Activated T-cell treated with anti-CD3 and anti-CD28 coated beads, Interleukin-2, amount 50 U/mL, for 24 hours (primary cell): ENCODE data around the gene KLHDC8A.
"Not testable (repeated sequence)": the region's sequence is repeated elsewhere in the genome, so short reads cannot be mapped to it uniquely, and the experiment has no call there.

Experiments
- DNase-seq: peaks from one replicate; pipeline ENCODE4 v3.0.0-alpha.2; 2020
- H3K27ac Mint-ChIP-seq: 2 replicates; pipeline ENCODE4 v1.8.0; 2020; ENCODE audit warnings: mild to moderate bottlenecking, mixed read lengths
- H3K27me3 Mint-ChIP-seq: 2 replicates; pipeline ENCODE4 v1.8.0; 2020; ENCODE audit warnings: mixed read lengths
- H3K36me3 Mint-ChIP-seq: 2 replicates; pipeline ENCODE4 v1.8.0; 2020; ENCODE audit warnings: low read depth, mixed read lengths
- H3K4me1 Mint-ChIP-seq: 2 replicates; pipeline ENCODE4 v1.8.0; 2020; ENCODE audit warnings: low read depth, mixed read lengths
- H3K4me3 Mint-ChIP-seq: 2 replicates; pipeline ENCODE4 v1.8.0; 2020; ENCODE audit warnings: mild to moderate bottlenecking, moderate library complexity, mixed read lengths
- H3K9me3 Mint-ChIP-seq: 2 replicates; pipeline ENCODE4 v1.8.0; 2020; ENCODE audit warnings: mixed read lengths

Gene KLHDC8A

DNA sequence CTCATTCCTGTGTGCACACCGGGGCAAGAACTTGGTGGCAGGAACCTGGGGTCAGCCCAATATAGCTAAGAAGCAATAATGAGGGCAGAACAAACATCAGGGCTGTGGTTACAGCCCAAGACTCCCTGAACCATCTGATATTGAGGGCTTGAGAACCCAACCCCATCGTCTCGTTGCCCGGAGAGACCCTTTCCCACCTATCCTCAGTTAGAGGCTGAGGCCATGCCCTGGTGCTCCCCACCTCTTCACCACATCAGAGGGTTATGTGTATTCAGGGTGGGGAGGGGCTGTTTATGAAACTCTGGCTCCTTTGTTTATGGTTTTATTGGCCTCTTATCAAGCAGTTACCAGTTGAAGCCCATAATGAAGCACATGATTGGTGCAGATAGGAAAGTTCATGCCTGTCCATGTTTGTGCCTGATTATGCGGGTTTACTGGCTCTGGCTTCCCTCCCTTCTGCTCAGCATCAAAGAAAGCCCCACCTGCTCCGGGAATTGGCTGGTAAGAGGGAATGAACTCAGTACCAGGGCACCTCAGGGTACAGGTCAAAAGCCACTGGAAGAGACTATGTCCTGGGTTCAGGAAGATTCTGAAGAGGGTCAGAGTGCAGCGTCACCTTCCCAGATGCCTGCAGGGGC lies 49.7 kb downstream of the KLHDC8A start:
- Mint-ChIP-seq H3K4me1 (peaks cover 60% of the 10 kb centered on the region), H3K9me3 (no peaks in the 10 kb centered on the region), H3K36me3 (peaks cover 66% of the 10 kb centered on the region), H3K27ac (peak overlapping the region; percentile 15), H3K27me3 (no peaks in the 10 kb centered on the region), H3K4me3 (no peak overlapping the region)
- DNase-seq = no peak

DNA sequence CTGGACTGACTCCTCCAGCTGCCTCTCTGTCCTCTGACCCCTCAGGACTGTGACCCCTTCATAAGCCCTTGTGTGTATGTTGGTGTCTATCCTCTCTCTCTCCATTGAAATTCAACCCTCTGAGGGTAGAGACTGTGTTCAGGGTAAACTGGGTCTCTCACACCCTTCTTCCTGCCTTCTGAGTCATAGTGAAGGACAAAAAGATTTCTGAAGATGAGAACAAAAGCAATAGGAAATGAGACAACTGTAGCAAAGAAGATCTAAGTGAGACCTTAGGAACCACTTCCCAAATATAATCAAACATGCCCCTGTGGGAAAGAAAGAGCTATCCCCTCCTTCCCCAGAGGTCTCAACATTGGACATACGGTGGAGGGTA lies 52.0 kb downstream of the KLHDC8A start:
- no peaks in the 10 kb centered on the region for H3K27me3 Mint-ChIP-seq
- no peak for DNase-seq
- peaks cover 63% of the 10 kb centered on the region for H3K36me3 Mint-ChIP-seq
- no peak overlapping the region for H3K4me3 Mint-ChIP-seq
- H3K27ac Mint-ChIP-seq = peak overlapping the region; percentile 41
- H3K4me1 Mint-ChIP-seq = peaks cover 48% of the 10 kb centered on the region
- no peaks in the 10 kb centered on the region for H3K9me3 Mint-ChIP-seq

GRCh38 chr1:205304046-205304694 lies 52.6 kb downstream of the KLHDC8A start:
- Mint-ChIP-seq H3K27me3 (no peaks in the 10 kb centered on the region), H3K27ac (peak overlapping the region; percentile 41), H3K9me3 (no peaks in the 10 kb centered on the region), H3K4me3 (no peak overlapping the region), H3K4me1 (peaks cover 48% of the 10 kb centered on the region), H3K36me3 (peaks cover 60% of the 10 kb centered on the region)
- no peak for DNase-seq

DNA sequence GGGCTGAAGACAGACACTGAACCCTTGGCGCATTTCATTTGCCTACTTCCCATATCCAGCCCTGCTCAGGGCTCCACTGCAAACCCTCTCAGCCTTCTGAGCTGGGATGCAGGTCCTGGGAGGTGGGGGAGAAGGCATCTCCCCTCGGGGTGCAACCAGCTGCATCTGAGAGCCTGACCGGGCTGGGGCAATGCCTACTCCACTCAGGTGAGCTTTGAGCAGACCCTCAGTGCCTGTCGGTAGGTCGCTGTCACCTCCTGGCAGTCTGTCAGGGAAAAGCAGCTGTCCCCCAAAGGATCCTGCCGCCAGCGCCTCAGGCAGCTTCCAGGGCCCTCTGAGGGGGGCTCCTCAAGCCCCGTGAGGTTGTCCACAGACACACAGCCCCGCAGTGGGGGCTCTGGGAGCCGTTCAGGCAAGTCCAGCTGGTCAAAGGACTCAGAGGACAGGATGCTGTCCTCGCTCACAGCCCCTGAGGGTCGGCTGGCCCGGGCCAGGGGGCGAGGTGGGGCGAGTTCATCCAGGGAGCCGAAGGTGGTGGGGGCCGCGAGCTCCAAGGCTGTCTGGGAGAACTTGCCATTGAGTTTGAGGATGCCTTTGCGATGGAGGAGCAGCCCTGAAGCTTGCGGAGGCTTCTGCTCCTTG lies 53.4 kb downstream of the KLHDC8A start:
- Mint-ChIP-seq H3K4me1 (peaks cover 46% of the 10 kb centered on the region), H3K36me3 (peaks cover 52% of the 10 kb centered on the region), H3K9me3 (no peaks in the 10 kb centered on the region), H3K27ac (no peak overlapping the region), H3K27me3 (no peaks in the 10 kb centered on the region), H3K4me3 (no peak overlapping the region)
- DNase-seq = no peak

- H3K4me3 Mint-ChIP-seq = no peak overlapping the region
- no peak for DNase-seq
- no peaks in the 10 kb centered on the region for H3K9me3 Mint-ChIP-seq
- H3K36me3 Mint-ChIP-seq = peaks cover 40% of the 10 kb centered on the region
- peaks cover 45% of the 10 kb centered on the region for H3K4me1 Mint-ChIP-seq
- no peaks in the 10 kb centered on the region for H3K27me3 Mint-ChIP-seq
- H3K27ac Mint-ChIP-seq = peak overlapping the region; percentile 66
Measured at GRCh38 chr1:205301842-205302588, 54.7 kb downstream of the KLHDC8A start.

DNA sequence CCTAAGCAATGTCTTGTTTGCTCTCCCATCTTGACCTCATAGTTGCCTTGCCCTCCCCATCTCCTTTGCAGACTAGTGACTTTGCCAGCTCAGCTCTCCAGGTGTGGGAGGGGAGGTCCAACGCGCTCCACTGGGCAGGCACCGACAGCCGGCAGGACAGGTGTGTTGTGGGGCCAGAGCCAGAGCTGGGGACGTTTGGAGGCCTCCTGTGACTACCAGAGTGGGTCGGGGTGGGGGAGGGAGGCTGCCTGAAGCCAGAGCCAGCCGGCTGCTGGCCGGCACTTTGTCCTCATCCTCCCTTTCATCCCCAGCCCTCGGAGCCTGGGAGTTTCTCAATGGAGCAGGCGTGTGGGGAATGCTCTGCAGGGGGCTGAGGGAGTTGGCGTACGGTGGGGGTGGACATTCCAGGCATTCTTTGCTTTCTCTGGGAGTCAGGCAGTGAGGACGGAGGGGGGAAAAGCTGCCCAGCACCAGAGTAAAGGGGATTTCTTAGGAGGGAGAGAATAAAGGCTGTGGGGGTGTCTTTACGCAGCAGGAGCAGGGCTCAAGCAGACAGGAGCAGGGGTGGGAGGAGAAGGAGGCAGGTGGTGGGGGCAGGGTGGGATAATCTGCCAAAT lies 55.4 kb downstream of the KLHDC8A start:
- Mint-ChIP-seq H3K9me3 (no peaks in the 10 kb centered on the region), H3K27ac (no peak overlapping the region), H3K36me3 (peaks cover 33% of the 10 kb centered on the region), H3K4me1 (peaks cover 46% of the 10 kb centered on the region), H3K4me3 (no peak overlapping the region), H3K27me3 (no peaks in the 10 kb centered on the region)
- DNase-seq = no peak

DNA sequence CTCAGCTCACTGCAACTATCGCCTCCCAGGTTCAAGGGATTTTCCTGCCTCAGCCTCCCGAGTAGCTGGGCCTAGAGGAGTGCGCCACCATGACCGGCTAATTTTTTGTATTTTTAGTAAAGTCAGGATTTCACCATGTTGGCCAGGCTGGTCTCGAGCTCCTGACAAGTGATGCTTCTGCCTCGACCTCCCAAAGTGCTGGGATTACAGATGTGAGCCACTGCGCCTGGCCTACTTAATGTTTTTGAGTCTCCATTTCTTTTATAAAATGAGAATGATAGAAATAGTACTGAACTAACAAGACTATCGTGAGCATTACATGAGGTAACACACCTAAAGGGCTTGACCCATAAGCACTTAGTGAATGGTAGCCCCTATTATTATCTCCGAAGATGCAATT lies 56.6 kb downstream of the KLHDC8A start:
- no peaks in the 10 kb centered on the region for H3K9me3 Mint-ChIP-seq
- H3K4me1 Mint-ChIP-seq = peaks cover 48% of the 10 kb centered on the region
- H3K4me3 Mint-ChIP-seq = no peak overlapping the region
- H3K36me3 Mint-ChIP-seq = peaks cover 23% of the 10 kb centered on the region
- no peak for DNase-seq
- no peak overlapping the region for H3K27ac Mint-ChIP-seq
- no peaks in the 10 kb centered on the region for H3K27me3 Mint-ChIP-seq

- Mint-ChIP-seq H3K36me3 (peaks cover 10% of the 10 kb centered on the region), H3K4me1 (peaks cover 53% of the 10 kb centered on the region), H3K27ac (no peak overlapping the region), H3K27me3 (no peaks in the 10 kb centered on the region), H3K9me3 (no peaks in the 10 kb centered on the region), H3K4me3 (no peak overlapping the region)
- no peak for DNase-seq
Measured at GRCh38 chr1:205298191-205298994, 58.3 kb downstream of the KLHDC8A start.

- not testable (repeated sequence) for H3K27ac Mint-ChIP-seq, H3K27me3 Mint-ChIP-seq, H3K4me3 Mint-ChIP-seq, DNase-seq, H3K36me3 Mint-ChIP-seq, H3K9me3 Mint-ChIP-seq
- H3K4me1 Mint-ChIP-seq = peaks cover 55% of the 10 kb centered on the region
Measured at GRCh38 chr1:205297546-205298177, 59.1 kb downstream of the KLHDC8A start.

- no peak for DNase-seq
- no peaks in the 10 kb centered on the region for H3K27me3 Mint-ChIP-seq
- H3K9me3 Mint-ChIP-seq = no peaks in the 10 kb centered on the region
- H3K27ac Mint-ChIP-seq = no peak overlapping the region
- H3K4me3 Mint-ChIP-seq = no peak overlapping the region
- H3K36me3 Mint-ChIP-seq = peaks cover 3% of the 10 kb centered on the region
- H3K4me1 Mint-ChIP-seq = peaks cover 56% of the 10 kb centered on the region
Measured at GRCh38 chr1:205296154-205296553, 60.6 kb downstream of the KLHDC8A start.

GRCh38 chr1:205294934-205295333 lies 61.8 kb downstream of the KLHDC8A start:
- Mint-ChIP-seq H3K27me3 (no peaks in the 10 kb centered on the region), H3K4me3 (no peak overlapping the region), H3K36me3 (no peaks in the 10 kb centered on the region), H3K27ac (peak overlapping the region; percentile 52), H3K4me1 (peaks cover 52% of the 10 kb centered on the region), H3K9me3 (no peaks in the 10 kb centered on the region)
- DNase-seq = no peak

GRCh38 chr1:205294175-205294917 lies 62.4 kb downstream of the KLHDC8A start:
- no peaks in the 10 kb centered on the region for H3K36me3 Mint-ChIP-seq
- H3K4me1 Mint-ChIP-seq = peaks cover 53% of the 10 kb centered on the region

More at GRCh38 chr1:205294175-205294917, 62.4 kb downstream of the KLHDC8A start:
- H3K27me3 Mint-ChIP-seq = no peaks in the 10 kb centered on the region
- DNase-seq = no peak
- no peaks in the 10 kb centered on the region for H3K9me3 Mint-ChIP-seq
- peak overlapping the region; percentile 68 for H3K27ac Mint-ChIP-seq
- H3K4me3 Mint-ChIP-seq = no peak overlapping the region
